HL-60 (cell line): ENCODE results near the gene AP1B1.
A peak's percentile ranks its signal among the peaks of the same experiment; 100 is the strongest.

Source experiments
- DNase-seq, 2 experiments: peaks; one replicate each; pipeline ENCODE4 v3.0.0-alpha.2; 2010 to 2020; ENCODE audit warnings: low read depth in 1 of 2, low spot score in 1 of 2
- H3K27ac ChIP-seq: fragments of 250-450 bp; sonication (Bioruptor Pico); replicated peaks from 2 replicates; pipeline ENCODE4 v1.5.1; 2020; ENCODE audit warnings: mild to moderate bottlenecking, moderate library complexity
- H3K27me3 ChIP-seq: fragments of 250-450 bp; sonication (Bioruptor Pico); 2 replicates; pipeline ENCODE4 v1.5.1; 2021; ENCODE audit warnings: mild to moderate bottlenecking, moderate library complexity; ENCODE audit not compliant: insufficient read depth, poor library complexity, severe bottlenecking
- H3K4me3 ChIP-seq: replicated peaks from 2 replicates; pipeline ENCODE4 v1.5.1; 2011; ENCODE audit warnings: mild to moderate bottlenecking, control low read depth, low read length; ENCODE audit not compliant: insufficient read depth
- GABPA ChIP-seq: IDR thresholded peaks from 2 replicates; pipeline ENCODE4 v1.6.1; 2012; ENCODE audit warnings: low read depth
- POLR2AphosphoS5 ChIP-seq: IDR thresholded peaks from 2 replicates; pipeline ENCODE4 v1.6.1; 2012; ENCODE audit warnings: low read depth
- SPI1 ChIP-seq: IDR thresholded peaks from 2 replicates; pipeline ENCODE4 v1.6.1; 2012; ENCODE audit warnings: low read depth, mild to moderate bottlenecking, borderline replicate concordance
- TF ChIP-seq, protein P1 (sequence below): IDR thresholded peaks from 2 replicates; pipeline ENCODE4 v1.6.1; 2012; ENCODE audit warnings: low read depth; ENCODE audit not compliant: insufficient replicate concordance
- TF ChIP-seq, protein P2 (sequence below): IDR thresholded peaks from one replicate; pipeline ENCODE4 v1.5.1; 2011; ENCODE audit warnings: low read length, control low read depth, inconsistent platforms; ENCODE audit not compliant: insufficient read depth

The AP1B1 gene

DNA sequence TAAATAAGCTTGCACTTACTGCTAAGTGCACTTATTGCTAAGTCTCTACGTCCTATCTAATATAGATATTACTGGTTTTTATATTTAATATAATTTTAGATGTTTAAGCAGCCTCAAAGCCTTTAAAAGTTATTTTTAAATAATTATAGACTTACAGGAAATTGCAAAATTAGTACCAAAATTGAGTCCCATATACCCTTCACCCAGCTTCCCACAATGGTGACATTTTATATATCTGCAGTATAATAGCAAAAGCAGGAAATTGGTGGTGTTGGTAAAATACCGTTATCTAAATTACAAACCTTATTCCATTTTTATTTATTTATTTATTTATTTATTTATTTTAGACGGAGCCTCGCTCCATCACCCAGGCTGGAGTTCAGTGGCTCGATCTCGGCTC lies 1.9 kb upstream of the AP1B1 start:
- TF ChIP-seq SPI1: no peak
- no peak for TF ChIP-seq POLR2AphosphoS5
- TF ChIP-seq, protein P1, sequence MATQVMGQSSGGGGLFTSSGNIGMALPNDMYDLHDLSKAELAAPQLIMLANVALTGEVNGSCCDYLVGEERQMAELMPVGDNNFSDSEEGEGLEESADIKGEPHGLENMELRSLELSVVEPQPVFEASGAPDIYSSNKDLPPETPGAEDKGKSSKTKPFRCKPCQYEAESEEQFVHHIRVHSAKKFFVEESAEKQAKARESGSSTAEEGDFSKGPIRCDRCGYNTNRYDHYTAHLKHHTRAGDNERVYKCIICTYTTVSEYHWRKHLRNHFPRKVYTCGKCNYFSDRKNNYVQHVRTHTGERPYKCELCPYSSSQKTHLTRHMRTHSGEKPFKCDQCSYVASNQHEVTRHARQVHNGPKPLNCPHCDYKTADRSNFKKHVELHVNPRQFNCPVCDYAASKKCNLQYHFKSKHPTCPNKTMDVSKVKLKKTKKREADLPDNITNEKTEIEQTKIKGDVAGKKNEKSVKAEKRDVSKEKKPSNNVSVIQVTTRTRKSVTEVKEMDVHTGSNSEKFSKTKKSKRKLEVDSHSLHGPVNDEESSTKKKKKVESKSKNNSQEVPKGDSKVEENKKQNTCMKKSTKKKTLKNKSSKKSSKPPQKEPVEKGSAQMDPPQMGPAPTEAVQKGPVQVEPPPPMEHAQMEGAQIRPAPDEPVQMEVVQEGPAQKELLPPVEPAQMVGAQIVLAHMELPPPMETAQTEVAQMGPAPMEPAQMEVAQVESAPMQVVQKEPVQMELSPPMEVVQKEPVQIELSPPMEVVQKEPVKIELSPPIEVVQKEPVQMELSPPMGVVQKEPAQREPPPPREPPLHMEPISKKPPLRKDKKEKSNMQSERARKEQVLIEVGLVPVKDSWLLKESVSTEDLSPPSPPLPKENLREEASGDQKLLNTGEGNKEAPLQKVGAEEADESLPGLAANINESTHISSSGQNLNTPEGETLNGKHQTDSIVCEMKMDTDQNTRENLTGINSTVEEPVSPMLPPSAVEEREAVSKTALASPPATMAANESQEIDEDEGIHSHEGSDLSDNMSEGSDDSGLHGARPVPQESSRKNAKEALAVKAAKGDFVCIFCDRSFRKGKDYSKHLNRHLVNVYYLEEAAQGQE: no peak
- TF ChIP-seq GABPA: no peak
- TF ChIP-seq, protein P2, sequence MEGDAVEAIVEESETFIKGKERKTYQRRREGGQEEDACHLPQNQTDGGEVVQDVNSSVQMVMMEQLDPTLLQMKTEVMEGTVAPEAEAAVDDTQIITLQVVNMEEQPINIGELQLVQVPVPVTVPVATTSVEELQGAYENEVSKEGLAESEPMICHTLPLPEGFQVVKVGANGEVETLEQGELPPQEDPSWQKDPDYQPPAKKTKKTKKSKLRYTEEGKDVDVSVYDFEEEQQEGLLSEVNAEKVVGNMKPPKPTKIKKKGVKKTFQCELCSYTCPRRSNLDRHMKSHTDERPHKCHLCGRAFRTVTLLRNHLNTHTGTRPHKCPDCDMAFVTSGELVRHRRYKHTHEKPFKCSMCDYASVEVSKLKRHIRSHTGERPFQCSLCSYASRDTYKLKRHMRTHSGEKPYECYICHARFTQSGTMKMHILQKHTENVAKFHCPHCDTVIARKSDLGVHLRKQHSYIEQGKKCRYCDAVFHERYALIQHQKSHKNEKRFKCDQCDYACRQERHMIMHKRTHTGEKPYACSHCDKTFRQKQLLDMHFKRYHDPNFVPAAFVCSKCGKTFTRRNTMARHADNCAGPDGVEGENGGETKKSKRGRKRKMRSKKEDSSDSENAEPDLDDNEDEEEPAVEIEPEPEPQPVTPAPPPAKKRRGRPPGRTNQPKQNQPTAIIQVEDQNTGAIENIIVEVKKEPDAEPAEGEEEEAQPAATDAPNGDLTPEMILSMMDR: no peak
- DNase-seq: no peak
- Histone ChIP-seq H3K27me3 (no peaks in the 10 kb centered on the region), H3K4me3 (no peak overlapping the region), H3K27ac (no peak overlapping the region)

DNA sequence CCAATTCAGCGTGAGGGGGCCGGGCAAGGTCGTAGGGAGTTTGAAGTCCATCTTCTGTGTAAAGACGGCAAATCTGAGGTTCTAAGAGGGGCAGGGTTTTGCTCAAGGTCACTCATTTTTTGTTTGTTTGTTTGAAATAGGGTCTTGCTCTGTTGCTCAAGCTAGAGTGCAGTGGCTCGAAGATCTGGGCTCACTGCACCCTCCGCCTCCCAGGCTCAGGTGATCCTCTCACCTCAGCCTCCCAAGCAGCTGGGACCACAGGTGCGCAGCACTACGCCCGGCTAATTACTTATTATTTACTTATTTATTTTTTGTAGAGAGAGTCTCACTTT lies 355 bp upstream of the AP1B1 start:
- H3K27me3 ChIP-seq: no peaks in the 10 kb centered on the region
- peak overlapping the region; percentile 77 for H3K27ac ChIP-seq
- no peak for DNase-seq
- TF ChIP-seq GABPA (no peak), SPI1 (no peak), POLR2AphosphoS5 (no peak)
- TF ChIP-seq, protein P1: no peak
- TF ChIP-seq, protein P2: no peak
- peak overlapping the region; percentile 94 for H3K4me3 ChIP-seq

DNA sequence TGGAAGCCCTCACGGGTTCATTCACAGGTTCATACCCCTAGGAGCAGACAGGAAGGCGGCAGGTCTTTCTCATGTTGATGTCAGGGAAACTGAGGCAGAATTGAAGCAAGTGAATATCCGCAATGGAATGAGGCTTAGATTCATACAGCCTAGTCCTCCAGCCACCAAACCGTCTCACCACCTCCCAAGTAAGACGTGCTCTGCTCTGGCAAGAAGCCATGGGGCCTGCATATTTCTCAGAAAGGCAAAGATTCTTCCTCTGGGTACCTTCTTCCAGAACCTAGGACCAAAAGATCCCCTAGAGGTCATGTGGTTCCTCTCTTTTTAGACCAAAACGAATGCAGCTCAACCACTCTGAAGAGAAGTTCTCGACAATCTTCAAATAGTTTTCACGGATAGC lies 1.7 kb downstream of the AP1B1 start:
- Histone ChIP-seq H3K27me3 (no peaks in the 10 kb centered on the region), H3K4me3 (no peak overlapping the region), H3K27ac (no peak overlapping the region)
- no peak for TF ChIP-seq SPI1
- TF ChIP-seq, protein P1: no peak
- DNase-seq: no peak

DNA sequence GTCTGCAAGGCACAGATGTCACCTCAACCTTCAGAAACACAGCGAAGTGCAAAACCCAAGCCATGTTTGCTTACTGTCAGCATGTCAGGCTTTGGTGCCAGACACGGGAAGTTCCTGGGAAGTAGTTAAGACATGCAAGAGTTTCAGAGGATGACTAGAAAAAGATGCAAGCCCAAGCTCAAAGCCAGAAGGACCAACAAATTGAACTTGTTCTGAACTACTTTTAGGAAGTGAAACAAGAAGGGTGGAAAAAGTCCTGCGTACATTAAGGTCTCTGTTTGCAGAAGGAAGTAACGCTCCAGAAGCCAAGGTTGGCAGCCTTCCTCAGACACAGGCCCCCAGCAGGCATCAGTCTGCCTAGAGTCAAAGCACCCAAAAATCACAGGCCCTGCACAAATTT lies 2.6 kb downstream of the AP1B1 start:
- Histone ChIP-seq H3K27me3 (no peaks in the 10 kb centered on the region), H3K27ac (no peak overlapping the region), H3K4me3 (no peak overlapping the region)
- peak; percentile 49 to 51 for DNase-seq
- no peak for TF ChIP-seq POLR2AphosphoS5
- TF ChIP-seq, protein P2: no peak
- peak; percentile 63; the same call in 1 of the 2 replicates for TF ChIP-seq SPI1
